NCI-H2227 (cell line): Measurements from ENCODE around the gene LRPAP1.
"Not testable (repeated sequence)": the region's sequence is repeated elsewhere in the genome, so short reads cannot be mapped to it uniquely, and the experiment has no call there.

ENCODE experiments used
- DNase-seq: peaks from one replicate; lab custom pipeline; 2025; ENCODE audit not compliant: unreplicated experiment; lab: John Stamatoyannopoulos, UW

LRPAP1 gene

DNA sequence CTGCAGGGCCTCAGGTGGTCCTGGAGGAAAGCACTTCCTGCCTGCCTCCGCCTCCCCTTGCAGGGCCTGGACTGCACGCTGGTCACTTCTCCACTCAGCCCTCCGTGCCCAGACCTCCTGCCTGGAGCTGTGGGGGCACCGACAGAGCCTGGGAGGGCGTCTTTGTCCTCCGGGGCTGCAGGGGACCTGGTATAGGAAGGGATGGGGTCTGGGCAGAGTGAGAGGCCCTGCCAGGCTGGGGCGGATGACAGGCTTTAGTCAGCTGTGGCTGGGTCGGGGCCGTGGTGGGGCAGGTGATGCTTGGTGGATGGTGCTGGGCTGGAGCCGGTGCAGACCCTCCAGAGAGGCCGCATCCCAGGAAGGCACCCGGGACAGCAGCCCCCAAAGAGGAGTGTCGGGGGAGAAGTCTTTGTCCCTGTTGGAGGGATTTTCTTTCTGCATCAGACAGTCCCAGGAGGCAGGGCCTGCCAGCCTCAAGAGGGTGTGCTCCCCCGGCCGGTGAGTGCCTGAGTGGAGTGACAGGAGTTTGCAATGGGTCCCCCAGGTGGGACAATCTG lies 67.8 kb downstream of the LRPAP1 start:
- DNase-seq: no peak

DNA sequence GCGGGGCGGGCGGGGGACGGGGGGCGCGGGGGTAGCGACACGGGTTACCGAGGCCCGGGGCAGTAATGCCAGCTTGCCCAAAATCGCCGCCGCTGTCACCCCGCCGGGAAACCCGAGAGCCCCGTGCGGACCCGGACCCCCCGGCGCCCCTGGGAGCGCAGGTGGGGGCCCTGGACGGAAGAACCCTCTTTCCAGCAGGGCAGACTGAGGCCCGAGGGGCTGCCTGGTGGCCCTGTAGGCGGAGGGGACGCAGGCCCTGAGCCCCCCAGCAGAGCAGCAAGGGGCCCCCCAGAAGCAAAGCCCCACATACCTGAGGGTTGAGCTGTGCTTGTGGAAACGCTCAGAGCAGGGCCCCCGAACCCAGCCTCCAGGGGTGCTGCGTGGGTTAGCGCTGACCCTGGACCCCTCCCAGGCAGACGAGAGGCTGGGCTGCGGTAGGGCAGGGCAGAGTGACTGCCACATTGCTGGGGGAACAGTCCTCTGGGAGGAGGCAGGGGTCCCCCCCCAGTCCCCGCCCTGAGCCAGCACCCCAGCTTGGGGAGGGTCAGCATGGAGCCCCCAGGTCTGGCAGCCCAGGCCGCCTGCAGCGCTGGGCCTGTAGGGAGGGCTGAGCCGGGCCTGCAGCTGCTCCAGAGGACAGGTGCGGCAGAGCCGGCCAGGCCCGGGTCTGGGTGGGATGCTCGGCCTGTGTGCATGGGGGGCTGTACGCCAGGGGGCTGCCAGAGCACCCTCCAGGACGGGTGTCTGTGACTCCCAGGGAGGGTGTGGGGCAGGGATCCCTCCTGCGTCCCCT lies 68.5 kb downstream of the LRPAP1 start:
- no peak for DNase-seq

DNA sequence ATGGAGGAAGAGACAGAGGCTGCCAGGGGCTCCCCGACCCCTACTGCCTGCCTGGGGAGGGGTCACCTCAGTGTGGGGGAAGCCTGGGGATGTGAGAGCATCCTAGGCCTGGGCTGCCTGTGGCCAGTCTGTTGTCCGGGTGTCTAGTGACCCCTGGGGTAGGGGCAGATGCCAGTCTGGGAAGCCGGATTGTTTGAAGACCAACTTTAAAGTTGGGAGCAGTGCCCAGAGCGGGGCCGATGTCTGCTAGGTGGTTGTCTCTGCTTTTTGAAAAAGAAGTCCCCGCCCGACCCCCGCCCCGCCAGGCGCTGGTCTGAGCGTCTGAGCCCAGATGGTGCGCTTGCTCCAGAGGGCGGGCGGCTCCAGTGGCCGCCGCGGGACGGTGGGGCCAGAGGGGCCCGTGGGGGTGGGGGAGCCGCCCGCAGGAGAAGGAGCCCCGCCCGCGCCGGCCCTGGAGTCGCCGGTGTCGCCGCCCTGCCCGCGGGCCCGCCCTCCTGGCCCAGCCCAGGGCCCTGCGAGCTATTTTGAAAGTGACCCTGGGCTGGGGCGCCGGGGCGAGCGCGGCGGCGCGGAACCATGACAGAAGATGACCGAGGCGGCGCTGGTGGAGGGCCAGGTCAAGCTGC lies 69.3 kb downstream of the LRPAP1 start, which contains the start of gene DOK7:
DOK7 (plus strand) TSS at position 517 of the 626 bp plus-strand sequence; CDS start at position 587, 70 bp downstream.
- DNase-seq: no peak

DNA sequence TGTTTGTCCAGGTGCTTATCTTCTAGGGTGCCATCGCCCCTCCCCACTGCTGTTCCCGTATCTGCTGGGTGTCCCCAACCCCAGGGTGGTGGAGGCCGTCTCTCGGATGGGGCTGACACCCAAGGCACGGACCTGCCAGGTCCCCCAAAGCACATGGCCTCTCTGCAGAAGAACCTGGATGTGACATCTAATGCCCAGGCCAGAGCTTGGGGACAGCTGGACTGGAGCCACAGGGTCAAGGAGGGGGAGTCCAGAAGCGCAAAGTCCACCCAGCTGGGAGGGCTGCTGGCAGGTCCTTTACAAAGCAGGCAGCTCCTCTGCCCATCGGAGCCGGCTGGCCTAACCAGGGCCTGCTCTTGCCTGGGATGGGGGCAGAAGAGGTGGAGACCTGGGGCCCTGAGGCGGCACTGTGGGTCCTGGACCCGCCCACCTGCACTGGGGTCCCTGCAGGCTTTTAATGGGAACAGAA lies 69.9 kb downstream of the LRPAP1 start:
- DNase-seq: no peak

DNA sequence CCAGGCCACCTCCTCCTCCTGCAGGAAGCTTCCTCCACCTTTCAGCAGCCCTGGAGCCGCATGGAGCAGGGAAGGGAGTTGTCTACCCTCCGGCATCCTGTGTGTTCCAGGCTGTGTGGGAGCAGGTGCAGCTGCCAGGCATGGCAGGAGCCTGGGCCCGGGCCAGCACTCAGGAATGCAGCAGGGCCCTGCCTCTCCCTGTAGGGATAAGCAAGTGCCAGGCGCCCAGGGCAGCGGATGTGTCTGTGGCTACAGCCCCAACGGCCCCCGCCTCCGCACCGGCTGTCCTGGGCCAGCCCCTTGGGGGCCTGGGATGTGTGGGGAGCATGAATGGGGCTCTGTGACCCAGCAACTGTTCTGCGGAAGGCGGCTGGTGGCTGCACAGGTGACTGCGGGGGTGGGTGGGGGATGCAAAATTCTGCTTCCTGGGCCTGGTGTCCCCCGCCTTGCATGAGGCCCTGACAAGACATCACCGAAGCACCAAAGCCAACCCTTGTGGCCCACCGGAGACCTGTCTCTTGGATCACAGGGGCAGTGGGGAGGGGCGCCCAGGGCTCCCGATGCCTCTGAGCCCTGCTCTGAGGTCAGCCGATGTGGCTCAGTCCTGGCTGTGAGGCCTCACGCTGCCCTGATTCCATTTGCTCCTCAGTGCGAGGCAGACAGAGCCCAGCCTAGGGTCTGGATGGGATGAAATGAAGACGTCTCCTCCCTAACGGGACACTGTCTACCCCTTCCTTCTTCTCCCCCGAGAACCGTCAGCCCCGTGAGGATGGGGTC lies 70.5 kb downstream of the LRPAP1 start:
- DNase-seq: no peak

DNA sequence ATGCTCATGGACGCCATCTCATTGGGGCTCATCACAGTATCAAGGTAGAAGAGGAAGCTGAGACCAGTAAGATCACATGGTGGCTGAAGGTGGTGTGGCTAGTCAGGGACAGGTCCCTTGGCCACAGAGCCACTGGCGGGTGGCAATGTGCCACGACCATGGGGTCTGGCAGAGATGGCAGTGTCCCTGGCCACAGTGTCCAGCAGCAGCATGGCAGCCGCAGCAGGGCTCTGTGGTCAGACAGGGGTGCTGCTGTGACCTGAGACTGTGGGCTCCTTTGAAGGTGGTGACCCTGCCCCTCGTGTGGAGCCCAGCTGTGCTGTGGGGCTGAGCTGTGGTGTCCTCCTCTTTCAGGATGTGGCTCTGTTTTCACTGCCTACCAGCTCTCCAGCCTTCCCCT lies 71.3 kb downstream of the LRPAP1 start:
- DNase-seq: no peak

DNA sequence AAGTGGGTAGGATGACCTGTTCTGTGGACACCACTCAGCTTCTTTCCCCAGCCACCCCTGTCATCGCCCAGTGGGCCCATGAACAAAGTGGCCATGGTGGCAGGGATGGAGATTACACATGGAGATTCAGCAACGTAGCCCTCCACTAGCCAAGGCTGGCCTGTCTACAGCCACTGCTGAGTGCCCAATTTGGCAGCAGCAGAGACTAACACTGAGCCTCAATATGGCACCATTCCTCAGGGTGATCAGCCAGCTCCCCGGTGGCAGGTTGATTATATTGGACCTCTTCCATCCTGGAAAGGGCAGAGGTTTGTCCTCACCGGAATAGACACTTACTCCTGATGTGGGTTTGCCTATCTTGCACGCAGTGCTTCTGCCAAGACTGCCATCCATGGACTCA lies 73.1 kb downstream of the LRPAP1 start:
- DNase-seq: not testable (repeated sequence)

DNA sequence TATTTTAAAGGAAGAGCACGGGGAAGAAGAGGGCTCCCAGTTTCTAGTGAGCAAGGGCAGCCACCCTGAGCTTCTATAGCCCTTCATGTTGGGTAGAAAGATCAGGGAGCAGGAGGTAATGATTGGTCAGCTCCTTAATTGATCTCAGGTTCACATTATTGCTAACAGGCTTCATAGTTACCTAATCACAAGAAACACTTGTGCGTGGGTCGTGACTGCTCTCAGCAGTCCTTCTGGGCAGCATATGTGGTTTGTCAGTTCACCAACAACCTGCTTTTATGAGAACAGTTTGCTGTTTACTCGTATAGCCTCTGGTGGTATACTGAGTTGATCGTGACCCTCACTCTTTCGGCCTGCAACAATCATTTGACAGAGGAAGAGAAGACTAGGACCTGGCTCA lies 73.9 kb downstream of the LRPAP1 start:
- DNase-seq: no peak

DNA sequence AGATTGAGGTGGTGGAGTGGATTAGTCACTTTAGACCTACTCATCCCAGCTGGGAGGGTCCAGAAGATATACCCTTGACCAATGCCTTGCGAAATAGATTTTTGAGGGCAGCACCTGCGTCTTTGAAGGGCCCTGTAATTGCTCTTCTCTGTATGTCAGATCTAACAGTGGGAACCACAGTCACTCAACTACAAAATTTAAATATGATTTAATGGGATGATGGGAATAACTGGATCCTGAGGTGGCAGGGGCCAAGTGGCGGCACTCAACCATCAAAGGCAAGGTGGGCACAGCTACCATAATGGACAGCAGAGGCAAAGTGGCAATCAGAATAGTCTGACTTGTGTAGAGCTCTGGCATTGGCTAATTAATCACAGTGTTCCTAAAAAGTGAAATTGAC lies 76.6 kb downstream of the LRPAP1 start:
- not testable (repeated sequence) for DNase-seq
